Suprapubic skin (tissue), 4 donors: ENCODE data around the gene IL18RAP.

Experiments
- CTCF ChIP-seq, 2 donors: fragments of 200-600 bp in 1 of 2; fragments of 450-650 bp in 1 of 2; sonication (generic) in 1 of 2; IDR thresholded peaks; one replicate each; pipeline ENCODE4 v1.5.1; 2016 to 2019; ENCODE audit warnings: antibody characterized with exemption in 2 of 2, mild to moderate bottlenecking in 1 of 2, moderate library complexity in 1 of 2
- EP300 ChIP-seq: sonication (generic); formaldehyde crosslinking; IDR thresholded peaks from one replicate; pipeline ENCODE4 v1.6.1; 2017; ENCODE audit warnings: antibody characterized with exemption
- POLR2A ChIP-seq, 2 donors: fragments of 450-650 bp; IDR thresholded peaks; one replicate each; pipeline ENCODE4 v1.6.1; 2017; ENCODE audit warnings: antibody characterized with exemption in 2 of 2, mild to moderate bottlenecking in 2 of 2, moderate library complexity in 2 of 2
- POLR2AphosphoS5 ChIP-seq, 3 donors: sonication (generic); formaldehyde crosslinking; IDR thresholded peaks; one replicate each; pipeline ENCODE4 v1.6.1; 2017; ENCODE audit warnings: antibody characterized with exemption in 3 of 3

GRCh38 chr2:102463160-102463559 lies 40.2 kb downstream of the IL18RAP start:
- TF ChIP-seq POLR2AphosphoS5 (IDR thresholded peaks at IDR 0.05) (no peak), EP300 (no peak), CTCF (IDR thresholded peaks at IDR 0.05) (no peak), POLR2A (IDR thresholded peaks at IDR 0.05) (no peak)
